ENCODE measurements around the gene CCS. TPM values are rescaled to one million over a fixed set of nuclear protein-coding genes. Genes with fewer than 3 reads are reported as not detected.

CCS gene
- total and polyA plus RNA-seq, 9 of the 15 experiments (the other 6 are each of a cell fraction or from before 2014, with no cell fraction given): 1.1 to 46.6 (median 26.8) TPM

DNA sequence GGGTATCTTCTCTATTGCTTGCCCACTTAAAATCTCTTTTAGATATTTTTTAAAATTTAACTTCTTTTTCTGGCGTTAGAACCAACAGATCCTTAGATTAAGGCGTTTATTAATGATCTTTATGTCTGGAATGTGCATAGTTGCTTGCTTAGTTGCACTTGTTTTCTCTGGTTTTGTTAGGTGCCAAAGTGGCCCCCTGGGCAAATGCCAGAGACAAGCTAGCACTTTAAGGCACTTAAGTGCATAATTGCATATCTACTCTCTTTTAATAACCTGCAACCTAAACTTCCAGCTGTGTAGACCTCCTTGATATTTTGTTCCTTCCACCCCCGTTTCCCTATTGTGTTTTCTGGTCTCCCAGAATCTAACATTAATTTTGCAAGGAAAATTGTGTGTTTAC is 48.8 kb downstream of the CCS start (continued):
- TF ChIP-seq, protein P1, sequence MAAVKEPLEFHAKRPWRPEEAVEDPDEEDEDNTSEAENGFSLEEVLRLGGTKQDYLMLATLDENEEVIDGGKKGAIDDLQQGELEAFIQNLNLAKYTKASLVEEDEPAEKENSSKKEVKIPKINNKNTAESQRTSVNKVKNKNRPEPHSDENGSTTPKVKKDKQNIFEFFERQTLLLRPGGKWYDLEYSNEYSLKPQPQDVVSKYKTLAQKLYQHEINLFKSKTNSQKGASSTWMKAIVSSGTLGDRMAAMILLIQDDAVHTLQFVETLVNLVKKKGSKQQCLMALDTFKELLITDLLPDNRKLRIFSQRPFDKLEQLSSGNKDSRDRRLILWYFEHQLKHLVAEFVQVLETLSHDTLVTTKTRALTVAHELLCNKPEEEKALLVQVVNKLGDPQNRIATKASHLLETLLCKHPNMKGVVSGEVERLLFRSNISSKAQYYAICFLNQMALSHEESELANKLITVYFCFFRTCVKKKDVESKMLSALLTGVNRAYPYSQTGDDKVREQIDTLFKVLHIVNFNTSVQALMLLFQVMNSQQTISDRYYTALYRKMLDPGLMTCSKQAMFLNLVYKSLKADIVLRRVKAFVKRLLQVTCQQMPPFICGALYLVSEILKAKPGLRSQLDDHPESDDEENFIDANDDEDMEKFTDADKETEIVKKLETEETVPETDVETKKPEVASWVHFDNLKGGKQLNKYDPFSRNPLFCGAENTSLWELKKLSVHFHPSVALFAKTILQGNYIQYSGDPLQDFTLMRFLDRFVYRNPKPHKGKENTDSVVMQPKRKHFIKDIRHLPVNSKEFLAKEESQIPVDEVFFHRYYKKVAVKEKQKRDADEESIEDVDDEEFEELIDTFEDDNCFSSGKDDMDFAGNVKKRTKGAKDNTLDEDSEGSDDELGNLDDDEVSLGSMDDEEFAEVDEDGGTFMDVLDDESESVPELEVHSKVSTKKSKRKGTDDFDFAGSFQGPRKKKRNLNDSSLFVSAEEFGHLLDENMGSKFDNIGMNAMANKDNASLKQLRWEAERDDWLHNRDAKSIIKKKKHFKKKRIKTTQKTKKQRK (IDR thresholded peaks at IDR 0.05; ENCODE audit: borderline replicate concordance, low read depth, low read length): no peak
- TF ChIP-seq SMAD2 (IDR thresholded peaks at IDR 0.05; ENCODE audit: low read depth, low read length) (no peak), PHTF2 (CRISPR knock-in tag; IDR thresholded peaks at IDR 0.05) (no peak), POLR2H (tag; IDR thresholded peaks at IDR 0.05; ENCODE audit: low read depth) (no peak), ZBTB7A (IDR thresholded peaks at IDR 0.05; ENCODE audit: borderline replicate concordance, control insufficient read depth, low read depth, low read length) (no peak), ARID1B (IDR thresholded peaks at IDR 0.05) (no peak)

DNA sequence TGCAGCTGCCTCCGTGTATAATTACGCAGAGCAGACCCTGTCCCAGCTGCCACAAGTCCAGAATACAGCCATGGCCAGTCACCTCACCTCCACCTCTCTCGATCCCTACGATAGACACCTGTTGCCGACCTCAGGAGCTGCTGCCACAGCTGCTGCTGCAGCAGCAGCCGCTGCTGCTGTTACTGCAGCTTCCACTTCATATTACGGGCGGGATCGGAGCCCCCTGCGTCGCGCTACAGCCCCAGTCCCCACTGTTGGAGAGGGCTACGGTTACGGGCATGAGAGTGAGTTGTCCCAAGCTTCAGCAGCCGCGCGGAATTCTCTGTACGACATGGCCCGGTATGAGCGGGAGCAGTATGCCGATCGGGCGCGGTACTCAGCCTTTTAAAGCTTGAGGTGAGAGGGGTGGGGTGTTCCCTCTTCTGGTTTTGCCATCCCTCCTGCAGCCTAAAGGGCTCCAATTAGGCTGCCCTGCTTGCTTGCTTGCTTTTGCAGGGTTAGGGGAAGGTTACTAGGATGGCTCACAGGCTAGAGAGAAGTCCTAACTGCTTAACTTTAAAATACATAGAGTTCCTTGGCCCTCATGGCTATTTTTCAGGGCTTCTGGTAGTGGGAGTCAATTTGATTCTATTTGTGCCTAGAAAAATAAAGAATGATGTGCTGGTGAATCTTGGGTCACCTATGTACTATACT is 50.9 kb downstream of the CCS start:
- 95% methylated on average over 22 of the region's 24 CpGs for WGBS (ENCODE audit: insufficient coverage, low coverage, missing lambda C conversion rate)
- ChIA-PET CTCF (ENCODE audit: low intra/inter-chr PET ratio) (no interaction called here), POLR2A (interaction anchor here (1.1 to 26.4 kb wide), 4 partner anchors 7 to 30 kb away, joined by 3 to 387 read pairs (median 71); partner anchors contain the start of gene RBM14)
- in situ Hi-C loops (cut with MboI) (no loop called here), intact Hi-C loops (cut with micrococcal nuclease) (no loop called here)
- Histone ChIP-seq H3K4me1 (replicated peaks in 1 of 2; ENCODE audit: control insufficient read depth in 2 of 2, insufficient read depth in 2 of 2, low read length in 2 of 2) (peaks cover 14 to 24% of the 10 kb centered on the region in 2 experiments), H3K4me3 (no peak overlapping the region), H3K4me2 (ENCODE audit: insufficient read depth, low read length) (no peak overlapping the region), H3K36me3 (ENCODE audit: control insufficient read depth, insufficient read depth, low read length) (peaks cover 94% of the 10 kb centered on the region), H3K9me3 (replicated peaks; ENCODE audit: control insufficient read depth, insufficient read depth, low read depth, low read length) (no peaks in the 10 kb centered on the region), H4K20me1 (replicated peaks; ENCODE audit: control insufficient read depth, insufficient read depth, low read length) (peaks cover 76% of the 10 kb centered on the region), H3K79me2 (ENCODE audit: control insufficient read depth, insufficient read depth, low read length) (peaks cover 98% of the 10 kb centered on the region), H3K9ac (ENCODE audit: insufficient read depth in 1 of 2, low read depth in 2 of 2, low read length in 2 of 2) (peak overlapping the region in 1 of 2 experiments; percentile 47; a peak in 2 of 4 replicates), H3K27me3 (ENCODE audit: control insufficient read depth in 2 of 2, insufficient read depth in 2 of 2, low read length in 2 of 2) (no peaks in the 10 kb centered on the region), H2AFZ (ENCODE audit: low read depth, low read length) (no peak overlapping the region), H3K27ac (ENCODE audit: extremely low read depth, low read depth, low read length) (no peak overlapping the region), H3K9me1 (ENCODE audit: control insufficient read depth, insufficient read depth, low read length) (peaks cover 6% of the 10 kb centered on the region)
- FAIRE-seq: no peak
- no TSS peak for BruUV-seq (replicated peaks)
- no peak for ATAC-seq
- no peak for DNase-seq (ENCODE audit: extremely low read depth in 1 of 4, low spot score in 3 of 4)
- TF ChIP-seq FOXK1 (CRISPR knock-in tag; IDR thresholded peaks at IDR 0.05; ENCODE audit: borderline replicate concordance): no peak
- TF ChIP-seq SMARCA5 (IDR thresholded peaks at IDR 0.05): no peak
- TF ChIP-seq FOXP1 (CRISPR knock-in tag; IDR thresholded peaks at IDR 0.05): no peak
- TF ChIP-seq RBFOX2 (IDR thresholded peaks at IDR 0.05; ENCODE audit: low read depth, low read length): peak; percentile 61
- TF ChIP-seq, protein P2, sequence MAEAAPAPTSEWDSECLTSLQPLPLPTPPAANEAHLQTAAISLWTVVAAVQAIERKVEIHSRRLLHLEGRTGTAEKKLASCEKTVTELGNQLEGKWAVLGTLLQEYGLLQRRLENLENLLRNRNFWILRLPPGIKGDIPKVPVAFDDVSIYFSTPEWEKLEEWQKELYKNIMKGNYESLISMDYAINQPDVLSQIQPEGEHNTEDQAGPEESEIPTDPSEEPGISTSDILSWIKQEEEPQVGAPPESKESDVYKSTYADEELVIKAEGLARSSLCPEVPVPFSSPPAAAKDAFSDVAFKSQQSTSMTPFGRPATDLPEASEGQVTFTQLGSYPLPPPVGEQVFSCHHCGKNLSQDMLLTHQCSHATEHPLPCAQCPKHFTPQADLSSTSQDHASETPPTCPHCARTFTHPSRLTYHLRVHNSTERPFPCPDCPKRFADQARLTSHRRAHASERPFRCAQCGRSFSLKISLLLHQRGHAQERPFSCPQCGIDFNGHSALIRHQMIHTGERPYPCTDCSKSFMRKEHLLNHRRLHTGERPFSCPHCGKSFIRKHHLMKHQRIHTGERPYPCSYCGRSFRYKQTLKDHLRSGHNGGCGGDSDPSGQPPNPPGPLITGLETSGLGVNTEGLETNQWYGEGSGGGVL (CRISPR knock-in tag; IDR thresholded peaks at IDR 0.05): no peak
- no peak for TF ChIP-seq HEY1 (CRISPR knock-in tag; IDR thresholded peaks at IDR 0.05; ENCODE audit: borderline replicate concordance)
- no peak for TF ChIP-seq ZNF436 (CRISPR knock-in tag; IDR thresholded peaks at IDR 0.05)
- TF ChIP-seq RBM22 (IDR thresholded peaks at IDR 0.05; ENCODE audit: low read depth, low read length, poor library complexity, severe bottlenecking): peak; percentile 44
- no peak for TF ChIP-seq MTA3 (IDR thresholded peaks at IDR 0.05; ENCODE audit: borderline replicate concordance)
- no peak for TF ChIP-seq SMAD2 (IDR thresholded peaks at IDR 0.05; ENCODE audit: low read depth, low read length)
- no peak for TF ChIP-seq C11orf30 (IDR thresholded peaks at IDR 0.05; ENCODE audit: low read depth)
